CD4-positive, alpha-beta T cell treated with Interleukin-12 subunit alpha and Interleukin-12 subunit beta, for 1 hour (primary cell): ENCODE measurements around the gene THY1.
"Not testable (repeated sequence)": the region's sequence is repeated elsewhere in the genome, so short reads cannot be mapped to it uniquely, and the experiment has no call there.

ENCODE experiments used
- DNase-seq: peaks from one replicate; pipeline ENCODE4 v3.0.0-alpha.2; 2020

The THY1 gene

GRCh38 chr11:119416606-119417580, 6.1 kb downstream of the THY1 start:
- no peak for DNase-seq

GRCh38 chr11:119415966-119416365, 7.0 kb downstream of the THY1 start:
- DNase-seq, result no peak

- no peak for DNase-seq
Measured at GRCh38 chr11:119415517-119415916, 7.5 kb downstream of the THY1 start.

- DNase-seq, result no peak
Measured at GRCh38 chr11:119414734-119415133, 8.2 kb downstream of the THY1 start.

- DNase-seq, result no peak
Measured at GRCh38 chr11:119414321-119414720, 8.7 kb downstream of the THY1 start.

GRCh38 chr11:119412072-119412471, 10.9 kb downstream of the THY1 start:
- no peak for DNase-seq

GRCh38 chr11:119410501-119410900, 12.5 kb downstream of the THY1 start:
- DNase-seq, result no peak

GRCh38 chr11:119409731-119410130, 13.2 kb downstream of the THY1 start:
- DNase-seq, result no peak

- DNase-seq, result no peak
Measured at GRCh38 chr11:119406005-119406404, 17.0 kb downstream of the THY1 start.

- DNase-seq, result not testable (repeated sequence)
Measured at GRCh38 chr11:119405448-119405847, 17.5 kb downstream of the THY1 start.

GRCh38 chr11:119404872-119405271, 18.1 kb downstream of the THY1 start:
- no peak for DNase-seq

- no peak for DNase-seq
Measured at GRCh38 chr11:119403021-119403420, 20.0 kb downstream of the THY1 start.

GRCh38 chr11:119402470-119402869, 20.5 kb downstream of the THY1 start:
- no peak for DNase-seq

- no peak for DNase-seq
Measured at GRCh38 chr11:119400860-119401259, 22.1 kb downstream of the THY1 start.

- DNase-seq, result no peak
Measured at GRCh38 chr11:119397740-119398139, 25.2 kb downstream of the THY1 start.

- DNase-seq, result no peak
Measured at GRCh38 chr11:119396835-119397234, 26.1 kb downstream of the THY1 start.

- DNase-seq, result no peak
Measured at GRCh38 chr11:119391275-119391674, 31.7 kb downstream of the THY1 start.

GRCh38 chr11:119389611-119390254, 33.2 kb downstream of the THY1 start:
- DNase-seq, result no peak

- no peak for DNase-seq
Measured at GRCh38 chr11:119388103-119388502, 34.9 kb downstream of the THY1 start.

GRCh38 chr11:119384332-119384731, 38.6 kb downstream of the THY1 start:
- DNase-seq, result no peak

GRCh38 chr11:119382513-119382912, 40.5 kb downstream of the THY1 start:
- not testable (repeated sequence) for DNase-seq

- no peak for DNase-seq
Measured at GRCh38 chr11:119382101-119382500, 40.9 kb downstream of the THY1 start.

- DNase-seq, result peak; percentile 97
Measured at GRCh38 chr11:119381181-119381988, 41.6 kb downstream of the THY1 start, which contains the start of gene USP2. USP2 (minus strand) TSS chr11:119381690; CDS start chr11:119373480, 8,210 bp downstream.
